ENCODE data around the gene STPG1. TPM values are rescaled to one million over a fixed set of nuclear protein-coding genes. Genes with fewer than 3 reads are reported as not detected.

STPG1 gene
- total RNA-seq, 1 donor from 2014 or later, result 9.2 TPM

DNA sequence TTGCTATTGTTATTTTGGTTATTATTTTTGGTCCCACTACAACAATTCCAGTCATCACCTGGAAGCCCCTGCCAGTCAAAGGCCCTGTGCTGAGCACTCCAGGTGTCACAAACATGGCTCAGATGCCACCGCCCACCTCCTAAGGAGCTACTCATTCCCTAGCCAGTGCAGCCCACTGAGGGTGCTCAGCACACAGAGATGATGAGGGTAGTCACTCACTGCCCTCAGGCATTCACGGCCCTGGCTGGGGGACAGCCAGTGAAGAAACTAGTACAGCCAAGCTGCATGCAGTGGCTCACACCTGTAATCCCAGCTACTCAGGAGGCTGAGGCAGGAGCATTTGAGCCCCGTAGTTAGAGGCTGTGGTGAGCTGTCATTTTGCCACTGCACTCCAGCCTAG, 44.3 kb upstream of the STPG1 start:
- H3K4me1 ChIP-seq (ENCODE audit: insufficient read depth, low read length), result no peaks in the 10 kb centered on the region
- no peak overlapping the region for H3K27ac Mint-ChIP-seq (ENCODE audit: unreplicated experiment)
- H3K9me3 ChIP-seq (ENCODE audit: insufficient read depth, low read depth, low read length), result no peaks in the 10 kb centered on the region
- peaks cover 2% of the 10 kb centered on the region for H3K27me3 Mint-ChIP-seq (ENCODE audit: low read depth, unreplicated experiment)
- no peaks in the 10 kb centered on the region for H3K27me3 ChIP-seq (ENCODE audit: insufficient read depth, low read length)
- no peak overlapping the region for H3K4me3 Mint-ChIP-seq (ENCODE audit: unreplicated experiment)
- FAIRE-seq (no peak), DNase-seq (ENCODE audit: low read depth) (no peak)
- no peak overlapping the region for H2AFZ ChIP-seq (ENCODE audit: low read depth, low read length)
- H3K27ac ChIP-seq (ENCODE audit: low read depth, low read length), result no peak overlapping the region
- H3K4me3 ChIP-seq (ENCODE audit: insufficient read depth, low read depth, low read length), result no peak overlapping the region
- H3K9ac ChIP-seq (ENCODE audit: low read length), result no peak overlapping the region
- peaks cover 3% of the 10 kb centered on the region for H3K9me3 Mint-ChIP-seq (ENCODE audit: unreplicated experiment)
- TF ChIP-seq, protein P1, sequence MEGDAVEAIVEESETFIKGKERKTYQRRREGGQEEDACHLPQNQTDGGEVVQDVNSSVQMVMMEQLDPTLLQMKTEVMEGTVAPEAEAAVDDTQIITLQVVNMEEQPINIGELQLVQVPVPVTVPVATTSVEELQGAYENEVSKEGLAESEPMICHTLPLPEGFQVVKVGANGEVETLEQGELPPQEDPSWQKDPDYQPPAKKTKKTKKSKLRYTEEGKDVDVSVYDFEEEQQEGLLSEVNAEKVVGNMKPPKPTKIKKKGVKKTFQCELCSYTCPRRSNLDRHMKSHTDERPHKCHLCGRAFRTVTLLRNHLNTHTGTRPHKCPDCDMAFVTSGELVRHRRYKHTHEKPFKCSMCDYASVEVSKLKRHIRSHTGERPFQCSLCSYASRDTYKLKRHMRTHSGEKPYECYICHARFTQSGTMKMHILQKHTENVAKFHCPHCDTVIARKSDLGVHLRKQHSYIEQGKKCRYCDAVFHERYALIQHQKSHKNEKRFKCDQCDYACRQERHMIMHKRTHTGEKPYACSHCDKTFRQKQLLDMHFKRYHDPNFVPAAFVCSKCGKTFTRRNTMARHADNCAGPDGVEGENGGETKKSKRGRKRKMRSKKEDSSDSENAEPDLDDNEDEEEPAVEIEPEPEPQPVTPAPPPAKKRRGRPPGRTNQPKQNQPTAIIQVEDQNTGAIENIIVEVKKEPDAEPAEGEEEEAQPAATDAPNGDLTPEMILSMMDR (IDR thresholded peaks at IDR 0.05; ENCODE audit: insufficient read depth, low read depth, low read length), result no peak
- TF ChIP-seq EZH2 (IDR thresholded peaks at IDR 0.05; ENCODE audit: insufficient read depth, low read length), result no peak
- H3K4me1 Mint-ChIP-seq (ENCODE audit: low read depth, unreplicated experiment), result peaks cover 3% of the 10 kb centered on the region
- no peaks in the 10 kb centered on the region for H4K20me1 ChIP-seq (ENCODE audit: insufficient read depth, low read length)
- no peaks in the 10 kb centered on the region for H3K79me2 ChIP-seq (ENCODE audit: insufficient read depth, low read length)
- peaks cover 39% of the 10 kb centered on the region for H3K36me3 Mint-ChIP-seq (ENCODE audit: low read depth, unreplicated experiment)
- H3K4me2 ChIP-seq (ENCODE audit: low read length), result no peak overlapping the region
- no peaks in the 10 kb centered on the region for H3K36me3 ChIP-seq (ENCODE audit: insufficient read depth, low read length)

DNA sequence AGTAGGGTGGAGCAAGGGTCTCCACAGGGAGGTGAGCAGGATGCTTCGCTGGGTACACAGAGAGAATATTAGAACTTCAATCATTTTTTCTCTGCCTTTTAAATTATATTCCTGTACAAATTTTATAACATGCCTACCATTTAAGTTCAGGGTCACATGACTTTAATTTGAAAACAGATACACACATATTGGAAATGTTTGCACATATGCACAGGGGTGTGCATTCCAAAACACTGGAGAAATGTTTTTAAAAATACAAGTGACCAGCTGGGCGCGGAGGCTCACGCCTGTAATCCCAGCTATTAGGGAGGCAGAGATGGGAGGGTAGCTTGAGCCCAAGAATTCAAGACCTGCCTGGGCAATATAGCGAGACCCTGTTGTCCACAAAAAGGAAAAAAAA, 41.7 kb upstream of the STPG1 start:
- no peaks in the 10 kb centered on the region for H3K36me3 ChIP-seq (ENCODE audit: insufficient read depth, low read length)
- DNase-seq (ENCODE audit: low read depth), result no peak
- no peak overlapping the region for H2AFZ ChIP-seq (ENCODE audit: low read depth, low read length)
- H4K20me1 ChIP-seq (ENCODE audit: insufficient read depth, low read length), result no peaks in the 10 kb centered on the region
- H3K9ac ChIP-seq (ENCODE audit: low read length), result no peak overlapping the region
- no peak for FAIRE-seq
- Mint-ChIP-seq H3K9me3 (ENCODE audit: unreplicated experiment) (no peaks in the 10 kb centered on the region), H3K27ac (ENCODE audit: unreplicated experiment) (no peak overlapping the region), H3K27me3 (ENCODE audit: low read depth, unreplicated experiment) (peaks cover 2% of the 10 kb centered on the region), H3K4me1 (ENCODE audit: low read depth, unreplicated experiment) (peaks cover 3% of the 10 kb centered on the region), H3K36me3 (ENCODE audit: low read depth, unreplicated experiment) (peaks cover 29% of the 10 kb centered on the region), H3K4me3 (ENCODE audit: unreplicated experiment) (no peak overlapping the region)
- TF ChIP-seq, protein P1 (IDR thresholded peaks at IDR 0.05; ENCODE audit: insufficient read depth, low read depth, low read length), result no peak
- no peak for TF ChIP-seq EZH2 (IDR thresholded peaks at IDR 0.05; ENCODE audit: insufficient read depth, low read length)
- no peak overlapping the region for H3K4me3 ChIP-seq (ENCODE audit: insufficient read depth, low read depth, low read length)
- no peaks in the 10 kb centered on the region for H3K79me2 ChIP-seq (ENCODE audit: insufficient read depth, low read length)
- H3K4me2 ChIP-seq (ENCODE audit: low read length), result no peak overlapping the region
- no peaks in the 10 kb centered on the region for H3K9me3 ChIP-seq (ENCODE audit: insufficient read depth, low read depth, low read length)
- H3K27ac ChIP-seq (ENCODE audit: low read depth, low read length), result no peak overlapping the region
- H3K27me3 ChIP-seq (ENCODE audit: insufficient read depth, low read length), result no peaks in the 10 kb centered on the region
- H3K4me1 ChIP-seq (ENCODE audit: insufficient read depth, low read length), result no peaks in the 10 kb centered on the region

DNA sequence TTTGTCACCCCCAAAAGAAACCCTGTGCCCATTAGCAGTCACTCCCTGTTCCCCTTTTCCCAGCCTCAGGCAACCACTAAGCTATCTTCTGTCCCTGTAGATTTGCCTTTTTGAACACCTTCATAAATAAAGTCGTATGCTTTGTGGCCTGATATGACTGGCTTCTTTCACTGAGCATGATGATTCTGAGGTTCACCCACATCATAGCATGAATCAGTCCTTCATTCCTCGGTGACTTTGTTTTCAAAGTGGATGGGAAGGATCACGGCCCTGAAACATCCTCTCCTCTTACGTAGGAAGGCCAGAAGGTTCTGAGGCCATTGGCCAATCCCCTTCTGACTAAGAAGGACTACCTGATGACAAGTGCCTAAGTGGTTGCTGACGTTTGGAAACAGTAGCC, 41.1 kb upstream of the STPG1 start:
- H3K36me3 Mint-ChIP-seq (ENCODE audit: low read depth, unreplicated experiment), result peaks cover 26% of the 10 kb centered on the region
- H3K27me3 Mint-ChIP-seq (ENCODE audit: low read depth, unreplicated experiment), result peaks cover 2% of the 10 kb centered on the region
- Histone ChIP-seq H3K4me2 (ENCODE audit: low read length) (no peak overlapping the region), H3K79me2 (ENCODE audit: insufficient read depth, low read length) (no peaks in the 10 kb centered on the region), H3K27ac (ENCODE audit: low read depth, low read length) (no peak overlapping the region), H3K27me3 (ENCODE audit: insufficient read depth, low read length) (no peaks in the 10 kb centered on the region), H3K9ac (ENCODE audit: low read length) (no peak overlapping the region), H3K36me3 (ENCODE audit: insufficient read depth, low read length) (no peaks in the 10 kb centered on the region), H2AFZ (ENCODE audit: low read depth, low read length) (no peak overlapping the region), H3K4me1 (ENCODE audit: insufficient read depth, low read length) (no peaks in the 10 kb centered on the region), H3K4me3 (ENCODE audit: insufficient read depth, low read depth, low read length) (no peak overlapping the region), H3K9me3 (ENCODE audit: insufficient read depth, low read depth, low read length) (no peaks in the 10 kb centered on the region), H4K20me1 (ENCODE audit: insufficient read depth, low read length) (no peaks in the 10 kb centered on the region)
- TF ChIP-seq EZH2 (IDR thresholded peaks at IDR 0.05; ENCODE audit: insufficient read depth, low read length), result no peak
- TF ChIP-seq, protein P1 (IDR thresholded peaks at IDR 0.05; ENCODE audit: insufficient read depth, low read depth, low read length), result no peak
- H3K4me3 Mint-ChIP-seq (ENCODE audit: unreplicated experiment), result no peak overlapping the region
- no peak overlapping the region for H3K27ac Mint-ChIP-seq (ENCODE audit: unreplicated experiment)
- H3K4me1 Mint-ChIP-seq (ENCODE audit: low read depth, unreplicated experiment), result peaks cover 3% of the 10 kb centered on the region
- FAIRE-seq, result no peak
- DNase-seq (ENCODE audit: low read depth), result peak; percentile 12
- no peaks in the 10 kb centered on the region for H3K9me3 Mint-ChIP-seq (ENCODE audit: unreplicated experiment)

All from astrocyte (in vitro differentiated cells and primary cell).